GM23248 (cell line): ENCODE measurements around the gene SEZ6L.

ENCODE experiments used
- EZH2 ChIP-seq: fragments of 200-600 bp; sonication (generic); IDR thresholded peaks from 2 replicates; pipeline ENCODE4 v1.6.1; 2018; ENCODE audit warnings: antibody characterized with exemption, mild to moderate bottlenecking; ENCODE audit not compliant: insufficient read depth, poor library complexity, severe bottlenecking
- EZH2phosphoT487 ChIP-seq: fragments of 200-600 bp; sonication (generic); IDR thresholded peaks from 2 replicates; pipeline ENCODE4 v1.6.1; 2018; ENCODE audit warnings: antibody characterized with exemption, moderate library complexity, mild to moderate bottlenecking, low read depth; ENCODE audit not compliant: insufficient read depth

- peak; percentile 9 for TF ChIP-seq EZH2
- TF ChIP-seq EZH2phosphoT487: no peak
Observed at GRCh38 chr22:26168330-26168851, 871 bp upstream of the SEZ6L start.
